CD14-positive monocyte (primary cell): ENCODE results near the gene ANKRD26. TPM values are rescaled to one million over a fixed set of nuclear protein-coding genes. Genes with fewer than 3 reads are reported as not detected.

Experiments used
- DNase-seq, 3 donors: peaks; one replicate each; pipeline ENCODE4 v3.0.0-alpha.2; 2011 to 2022
- H2AFZ ChIP-seq: 2 replicates; pipeline ENCODE4 v1.6.0; 2012; ENCODE audit warnings: mild to moderate bottlenecking, low read depth, low read length, inconsistent platforms; ENCODE audit not compliant: insufficient read depth, poor library complexity, severe bottlenecking
- H3K27ac ChIP-seq, 2 donors: 1 replicate in 1 of 2; 2 replicates in 1 of 2; pipeline ENCODE4 v1.5.1; 2012 to 2013; ENCODE audit warnings: low read length in 2 of 2, control low read depth in 1 of 2, inconsistent platforms in 1 of 2, low read depth in 1 of 2, mild to moderate bottlenecking in 1 of 2
- H3K27me3 ChIP-seq, 2 donors: one replicate each; pipeline versions ENCODE4 v1.6.0 to v1.6.1; 2011 to 2013; ENCODE audit warnings: low read length in 2 of 2; ENCODE audit not compliant: control insufficient read depth in 2 of 2, insufficient read depth in 2 of 2
- H3K36me3 ChIP-seq, 2 donors: replicated peaks in 1 of 2; 1 replicate in 1 of 2; 2 replicates in 1 of 2; pipeline versions ENCODE4 v1.5.1 to v1.6.1; 2012 to 2013; ENCODE audit warnings: low read length in 2 of 2, control low read depth in 1 of 2, inconsistent platforms in 1 of 2, mild to moderate bottlenecking in 1 of 2; ENCODE audit not compliant: insufficient read depth in 2 of 2, control insufficient read depth in 1 of 2
- H3K4me1 ChIP-seq, 2 donors: 1 replicate in 1 of 2; 2 replicates in 1 of 2; pipeline versions ENCODE4 v1.5.1 to v1.6.1; 2012 to 2013; ENCODE audit warnings: low read length in 2 of 2, control low read depth in 1 of 2, inconsistent platforms in 1 of 2, mild to moderate bottlenecking in 1 of 2, moderate library complexity in 1 of 2; ENCODE audit not compliant: insufficient read depth in 2 of 2, control insufficient read depth in 1 of 2
- H3K4me2 ChIP-seq: replicated peaks from 2 replicates; pipeline ENCODE3; 2012; ENCODE audit warnings: low read length, moderate library complexity, mild to moderate bottlenecking; ENCODE audit not compliant: poor library complexity, severe bottlenecking; ENCODE audit errors: extremely low read depth
- H3K4me3 ChIP-seq, 3 experiments: fragments of 200-600 bp in 1 of 3; sonication (generic) in 1 of 3; replicated peaks in 1 of 3; 1 replicate in 2 of 3; 2 replicates in 1 of 3; pipeline ENCODE4 v1.5.1; 2011 to 2013; ENCODE audit warnings: low read length in 3 of 3, mild to moderate bottlenecking in 3 of 3, control low read depth in 2 of 3, low read depth in 2 of 3, inconsistent platforms in 1 of 3, moderate library complexity in 1 of 3
- H3K79me2 ChIP-seq: 2 replicates; pipeline ENCODE4 v1.6.0; 2012; ENCODE audit warnings: mild to moderate bottlenecking, control low read depth, inconsistent platforms, low read length, moderate library complexity; ENCODE audit not compliant: insufficient read depth
- H3K9ac ChIP-seq: 2 replicates; pipeline ENCODE4 v1.6.0; 2017; ENCODE audit warnings: low read length, mild to moderate bottlenecking; ENCODE audit not compliant: insufficient read depth, poor library complexity, severe bottlenecking
- H3K9me3 ChIP-seq, 2 donors: replicated peaks in 1 of 2; 1 replicate in 1 of 2; 2 replicates in 1 of 2; pipeline versions ENCODE4 v1.5.1 to v1.6.1; 2012 to 2013; ENCODE audit warnings: low read length in 2 of 2, control low read depth in 1 of 2; ENCODE audit not compliant: control insufficient read depth in 1 of 2, insufficient read depth in 1 of 2
- H4K20me1 ChIP-seq: 2 replicates; pipeline ENCODE4 v1.6.0; 2012; ENCODE audit warnings: mild to moderate bottlenecking, low read length, control low read depth, moderate library complexity; ENCODE audit not compliant: insufficient read depth
- H3K27ac Mint-ChIP-seq, 7 donors: one replicate each; pipeline ENCODE4 v1.8.0; 2020; ENCODE audit warnings: mild to moderate bottlenecking in 7 of 7, mixed read lengths in 7 of 7, moderate library complexity in 6 of 7, inconsistent platforms in 2 of 7
- H3K27me3 Mint-ChIP-seq, 3 donors: one replicate each; pipeline ENCODE4 v1.8.0; 2021 to 2022; ENCODE audit warnings: low read depth in 3 of 3, mild to moderate bottlenecking in 3 of 3, mixed read lengths in 3 of 3, moderate library complexity in 3 of 3, inconsistent platforms in 1 of 3
- H3K36me3 Mint-ChIP-seq, 2 donors: one replicate each; pipeline ENCODE4 v1.8.0; 2020; ENCODE audit warnings: mixed read lengths in 2 of 2, inconsistent platforms in 1 of 2, mild to moderate bottlenecking in 1 of 2
- H3K4me1 Mint-ChIP-seq: one replicate; pipeline ENCODE4 v1.8.0; 2020; ENCODE audit warnings: mild to moderate bottlenecking, mixed read lengths
- H3K4me3 Mint-ChIP-seq, 2 donors: one replicate each; pipeline ENCODE4 v1.8.0; 2020; ENCODE audit warnings: mild to moderate bottlenecking in 2 of 2, mixed read lengths in 2 of 2, moderate library complexity in 1 of 2
- H3K9me3 Mint-ChIP-seq, 7 donors: one replicate each; pipeline ENCODE4 v1.8.0; 2020 to 2022; ENCODE audit warnings: mixed read lengths in 7 of 7, mild to moderate bottlenecking in 6 of 7, moderate library complexity in 6 of 7, inconsistent platforms in 2 of 7
- WGBS: methylation state at CpG from one replicate; pipeline ENCODE4 v1.1.5; 2013; ENCODE audit warnings: missing lambda C conversion rate; ENCODE audit not compliant: insufficient coverage; 5-methylcytosine and 5-hydroxymethylcytosine counted together
- intact Hi-C, 2 donors: fragments of 100-400 bp; cut with micrococcal nuclease; formaldehyde crosslinking; loops; one replicate each; pipeline versions ENCODE4 v1.15.0 to v1.15.1; 2023
- polyA plus RNA-seq, 3 donors: library from polyadenylated mRNA; depleted of rRNA in 1 of 3; unstranded in 2 of 3; stranded (reverse) in 1 of 3; fragments of 300-500 nt in 2 of 3; fragments of >200 nt in 1 of 3; fragmentation: Illumina TruSeq in 2 of 3; gene quantifications; 1 replicate in 2 of 3; 2 replicates in 1 of 3; pipeline ENCODE4 v1.2.3, GENCODE V29; 2012 to 2021
- TF ChIP-seq, protein P1 (sequence below): fragments of 200-600 bp; IDR thresholded peaks from one replicate; pipeline ENCODE4 v1.8.0; 2022; ENCODE audit warnings: antibody characterized with exemption, mild to moderate bottlenecking

The ANKRD26 gene
- polyA plus RNA-seq, 3 donors, result 0.36 to 0.73 (median 0.36) TPM

- Mint-ChIP-seq H3K4me1 (no peaks in the 10 kb centered on the region), H3K9me3 (no peaks in the 10 kb centered on the region), H3K36me3 (peaks cover 32 to 45% of the 10 kb centered on the region in 2 donors), H3K27me3 (no peaks in the 10 kb centered on the region), H3K4me3 (no peak overlapping the region), H3K27ac (no peak overlapping the region)
- Histone ChIP-seq H3K9ac (no peak overlapping the region), H2AFZ (no peak overlapping the region), H3K36me3 (peaks cover 5 to 53% of the 10 kb centered on the region in 2 donors), H4K20me1 (no peaks in the 10 kb centered on the region), H3K4me1 (no peaks in the 10 kb centered on the region), H3K9me3 (no peaks in the 10 kb centered on the region), H3K4me2 (no peak overlapping the region), H3K79me2 (no peaks in the 10 kb centered on the region), H3K27me3 (no peaks in the 10 kb centered on the region), H3K27ac (no peak overlapping the region), H3K4me3 (no peak overlapping the region)
- no peak for DNase-seq
- WGBS, result no CpG with 5 or more reads among the region's 2 CpGs
- intact Hi-C loops, result no loop called here
- TF ChIP-seq, protein P1, sequence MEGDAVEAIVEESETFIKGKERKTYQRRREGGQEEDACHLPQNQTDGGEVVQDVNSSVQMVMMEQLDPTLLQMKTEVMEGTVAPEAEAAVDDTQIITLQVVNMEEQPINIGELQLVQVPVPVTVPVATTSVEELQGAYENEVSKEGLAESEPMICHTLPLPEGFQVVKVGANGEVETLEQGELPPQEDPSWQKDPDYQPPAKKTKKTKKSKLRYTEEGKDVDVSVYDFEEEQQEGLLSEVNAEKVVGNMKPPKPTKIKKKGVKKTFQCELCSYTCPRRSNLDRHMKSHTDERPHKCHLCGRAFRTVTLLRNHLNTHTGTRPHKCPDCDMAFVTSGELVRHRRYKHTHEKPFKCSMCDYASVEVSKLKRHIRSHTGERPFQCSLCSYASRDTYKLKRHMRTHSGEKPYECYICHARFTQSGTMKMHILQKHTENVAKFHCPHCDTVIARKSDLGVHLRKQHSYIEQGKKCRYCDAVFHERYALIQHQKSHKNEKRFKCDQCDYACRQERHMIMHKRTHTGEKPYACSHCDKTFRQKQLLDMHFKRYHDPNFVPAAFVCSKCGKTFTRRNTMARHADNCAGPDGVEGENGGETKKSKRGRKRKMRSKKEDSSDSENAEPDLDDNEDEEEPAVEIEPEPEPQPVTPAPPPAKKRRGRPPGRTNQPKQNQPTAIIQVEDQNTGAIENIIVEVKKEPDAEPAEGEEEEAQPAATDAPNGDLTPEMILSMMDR, result no peak
Observed at GRCh38 chr10:27041196-27041595, 59.1 kb downstream of the ANKRD26 start.

DNA sequence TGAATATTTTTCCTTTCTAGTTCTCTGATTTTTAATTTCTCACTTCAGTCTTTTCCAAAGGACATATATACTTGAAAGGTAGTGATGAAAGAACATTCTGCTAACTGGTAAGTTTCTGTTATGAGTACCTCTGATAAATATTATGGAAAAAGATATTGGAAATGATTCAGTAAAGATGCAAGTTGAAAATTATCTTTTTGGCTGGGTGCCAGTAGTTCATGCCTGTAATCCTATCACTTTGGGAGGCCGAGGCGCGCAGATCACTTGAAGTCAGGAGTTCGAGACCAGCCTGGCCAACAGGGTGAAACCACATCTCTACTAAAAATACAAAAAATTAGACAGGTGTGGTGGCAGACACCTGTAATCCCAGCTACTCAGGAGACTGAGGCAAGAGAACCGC, 62.1 kb downstream of the ANKRD26 start:
- no peak overlapping the region for H3K4me3 Mint-ChIP-seq
- H3K9me3 Mint-ChIP-seq, result no peaks in the 10 kb centered on the region
- DNase-seq, result no peak
- Histone ChIP-seq H2AFZ (no peak overlapping the region), H4K20me1 (no peaks in the 10 kb centered on the region), H3K27me3 (no peaks in the 10 kb centered on the region), H3K9ac (no peak overlapping the region), H3K9me3 (no peaks in the 10 kb centered on the region), H3K79me2 (no peaks in the 10 kb centered on the region), H3K4me3 (no peak overlapping the region), H3K4me1 (no peaks in the 10 kb centered on the region), H3K4me2 (no peak overlapping the region), H3K36me3 (peaks cover 3 to 62% of the 10 kb centered on the region in 2 donors), H3K27ac (no peak overlapping the region)
- TF ChIP-seq, protein P1, result no peak
- no peaks in the 10 kb centered on the region for H3K4me1 Mint-ChIP-seq
- intact Hi-C loops, result no loop called here
- WGBS, result 100% methylated on average over 3 of the region's 5 CpGs
- no peak overlapping the region for H3K27ac Mint-ChIP-seq
- H3K36me3 Mint-ChIP-seq, result peaks cover 44 to 46% of the 10 kb centered on the region in 2 donors
- H3K27me3 Mint-ChIP-seq, result no peaks in the 10 kb centered on the region
